ENCODE results near the gene GLS.
A peak's percentile ranks its signal among the peaks of the same experiment; 100 is the strongest.

Gene GLS

DNA sequence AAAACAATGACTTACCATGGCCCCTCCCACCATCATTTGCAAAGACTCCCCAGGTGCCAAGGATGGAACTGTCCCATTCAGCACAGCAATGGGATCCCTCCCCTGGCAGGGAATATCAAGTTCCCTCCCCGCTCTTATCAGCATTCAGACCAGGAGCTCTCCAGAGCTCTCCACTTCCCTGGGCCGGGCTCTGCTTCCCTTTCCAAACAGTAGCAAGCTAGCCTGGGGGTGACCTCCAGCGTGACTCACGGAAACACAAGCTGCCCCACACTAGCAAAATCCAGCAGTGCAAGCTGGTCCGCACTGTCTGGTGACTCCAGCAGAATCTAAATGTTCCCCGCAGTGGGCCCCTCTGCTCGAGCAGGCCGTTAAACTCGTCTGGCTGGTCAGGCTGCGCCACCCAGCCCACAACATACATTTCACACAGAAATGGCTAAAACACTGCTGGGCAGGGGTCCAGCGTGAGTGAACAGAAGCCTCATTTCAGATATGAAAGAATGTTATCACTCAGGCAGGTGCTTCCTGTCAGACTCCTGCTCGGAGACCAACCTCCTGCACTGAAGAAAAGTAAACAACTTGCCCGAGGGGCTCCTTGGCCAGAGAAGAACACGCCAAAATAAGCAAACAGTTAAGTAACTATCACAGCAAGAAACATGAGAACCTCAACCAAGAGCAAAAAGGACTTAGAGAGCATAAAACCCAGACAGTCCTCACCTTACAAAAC, 99.4 kb downstream of the GLS start (continued):
- TF ChIP-seq ZNF596 (tag by site-specific recombination; IDR thresholded peaks at IDR 0.05), result no peak
- TF ChIP-seq SP7 (tag by site-specific recombination; IDR thresholded peaks at IDR 0.05), result peak; percentile 70
- no peak for TF ChIP-seq ZNF530 (tag by site-specific recombination; IDR thresholded peaks at IDR 0.05; ENCODE audit: low read depth)
- TF ChIP-seq, protein P1, sequence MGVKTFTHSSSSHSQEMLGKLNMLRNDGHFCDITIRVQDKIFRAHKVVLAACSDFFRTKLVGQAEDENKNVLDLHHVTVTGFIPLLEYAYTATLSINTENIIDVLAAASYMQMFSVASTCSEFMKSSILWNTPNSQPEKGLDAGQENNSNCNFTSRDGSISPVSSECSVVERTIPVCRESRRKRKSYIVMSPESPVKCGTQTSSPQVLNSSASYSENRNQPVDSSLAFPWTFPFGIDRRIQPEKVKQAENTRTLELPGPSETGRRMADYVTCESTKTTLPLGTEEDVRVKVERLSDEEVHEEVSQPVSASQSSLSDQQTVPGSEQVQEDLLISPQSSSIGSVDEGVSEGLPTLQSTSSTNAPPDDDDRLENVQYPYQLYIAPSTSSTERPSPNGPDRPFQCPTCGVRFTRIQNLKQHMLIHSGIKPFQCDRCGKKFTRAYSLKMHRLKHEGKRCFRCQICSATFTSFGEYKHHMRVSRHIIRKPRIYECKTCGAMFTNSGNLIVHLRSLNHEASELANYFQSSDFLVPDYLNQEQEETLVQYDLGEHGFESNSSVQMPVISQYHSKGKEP (tag by site-specific recombination; IDR thresholded peaks at IDR 0.05), result no peak
- TF ChIP-seq, protein P2, sequence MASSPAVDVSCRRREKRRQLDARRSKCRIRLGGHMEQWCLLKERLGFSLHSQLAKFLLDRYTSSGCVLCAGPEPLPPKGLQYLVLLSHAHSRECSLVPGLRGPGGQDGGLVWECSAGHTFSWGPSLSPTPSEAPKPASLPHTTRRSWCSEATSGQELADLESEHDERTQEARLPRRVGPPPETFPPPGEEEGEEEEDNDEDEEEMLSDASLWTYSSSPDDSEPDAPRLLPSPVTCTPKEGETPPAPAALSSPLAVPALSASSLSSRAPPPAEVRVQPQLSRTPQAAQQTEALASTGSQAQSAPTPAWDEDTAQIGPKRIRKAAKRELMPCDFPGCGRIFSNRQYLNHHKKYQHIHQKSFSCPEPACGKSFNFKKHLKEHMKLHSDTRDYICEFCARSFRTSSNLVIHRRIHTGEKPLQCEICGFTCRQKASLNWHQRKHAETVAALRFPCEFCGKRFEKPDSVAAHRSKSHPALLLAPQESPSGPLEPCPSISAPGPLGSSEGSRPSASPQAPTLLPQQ (tag by site-specific recombination; IDR thresholded peaks at IDR 0.05), result peak; percentile 98
- TF ChIP-seq ZNF404 (tag by site-specific recombination; IDR thresholded peaks at IDR 0.05), result no peak
- no peak for TF ChIP-seq ZSCAN23 (tag by site-specific recombination; IDR thresholded peaks at IDR 0.05)
- TF ChIP-seq ZFP69B (tag by site-specific recombination; IDR thresholded peaks at IDR 0.05), result peak; percentile 97
- no peak for TF ChIP-seq ZNF10 (tag by site-specific recombination; IDR thresholded peaks at IDR 0.05)
- TF ChIP-seq, protein P3, sequence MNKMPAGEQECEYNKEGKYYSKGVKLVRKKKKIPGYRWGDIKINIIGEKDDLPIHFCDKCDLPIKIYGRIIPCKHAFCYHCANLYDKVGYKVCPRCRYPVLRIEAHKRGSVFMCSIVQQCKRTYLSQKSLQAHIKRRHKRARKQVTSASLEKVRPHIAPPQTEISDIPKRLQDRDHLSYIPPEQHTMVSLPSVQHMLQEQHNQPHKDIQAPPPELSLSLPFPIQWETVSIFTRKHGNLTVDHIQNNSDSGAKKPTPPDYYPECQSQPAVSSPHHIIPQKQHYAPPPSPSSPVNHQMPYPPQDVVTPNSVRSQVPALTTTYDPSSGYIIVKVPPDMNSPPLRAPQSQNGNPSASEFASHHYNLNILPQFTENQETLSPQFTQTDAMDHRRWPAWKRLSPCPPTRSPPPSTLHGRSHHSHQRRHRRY (tag by site-specific recombination; IDR thresholded peaks at IDR 0.05), result no peak
- no peak for TF ChIP-seq ZNF473 (tag by site-specific recombination; IDR thresholded peaks at IDR 0.05)
- TF ChIP-seq ZNF558 (tag by site-specific recombination; IDR thresholded peaks at IDR 0.05), result no peak
- no peak for TF ChIP-seq SETDB1 (IDR thresholded peaks at IDR 0.05; ENCODE audit: insufficient read length, low read length)
- TF ChIP-seq, protein P4, sequence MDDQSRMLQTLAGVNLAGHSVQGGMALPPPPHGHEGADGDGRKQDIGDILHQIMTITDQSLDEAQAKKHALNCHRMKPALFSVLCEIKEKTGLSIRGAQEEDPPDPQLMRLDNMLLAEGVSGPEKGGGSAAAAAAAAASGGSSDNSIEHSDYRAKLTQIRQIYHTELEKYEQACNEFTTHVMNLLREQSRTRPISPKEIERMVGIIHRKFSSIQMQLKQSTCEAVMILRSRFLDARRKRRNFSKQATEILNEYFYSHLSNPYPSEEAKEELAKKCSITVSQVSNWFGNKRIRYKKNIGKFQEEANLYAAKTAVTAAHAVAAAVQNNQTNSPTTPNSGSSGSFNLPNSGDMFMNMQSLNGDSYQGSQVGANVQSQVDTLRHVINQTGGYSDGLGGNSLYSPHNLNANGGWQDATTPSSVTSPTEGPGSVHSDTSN (CRISPR knock-in tag; IDR thresholded peaks at IDR 0.05), result no peak
- peak; percentile 91 for TF ChIP-seq OSR2 (tag by site-specific recombination; IDR thresholded peaks at IDR 0.05)
- TF ChIP-seq, protein P5, sequence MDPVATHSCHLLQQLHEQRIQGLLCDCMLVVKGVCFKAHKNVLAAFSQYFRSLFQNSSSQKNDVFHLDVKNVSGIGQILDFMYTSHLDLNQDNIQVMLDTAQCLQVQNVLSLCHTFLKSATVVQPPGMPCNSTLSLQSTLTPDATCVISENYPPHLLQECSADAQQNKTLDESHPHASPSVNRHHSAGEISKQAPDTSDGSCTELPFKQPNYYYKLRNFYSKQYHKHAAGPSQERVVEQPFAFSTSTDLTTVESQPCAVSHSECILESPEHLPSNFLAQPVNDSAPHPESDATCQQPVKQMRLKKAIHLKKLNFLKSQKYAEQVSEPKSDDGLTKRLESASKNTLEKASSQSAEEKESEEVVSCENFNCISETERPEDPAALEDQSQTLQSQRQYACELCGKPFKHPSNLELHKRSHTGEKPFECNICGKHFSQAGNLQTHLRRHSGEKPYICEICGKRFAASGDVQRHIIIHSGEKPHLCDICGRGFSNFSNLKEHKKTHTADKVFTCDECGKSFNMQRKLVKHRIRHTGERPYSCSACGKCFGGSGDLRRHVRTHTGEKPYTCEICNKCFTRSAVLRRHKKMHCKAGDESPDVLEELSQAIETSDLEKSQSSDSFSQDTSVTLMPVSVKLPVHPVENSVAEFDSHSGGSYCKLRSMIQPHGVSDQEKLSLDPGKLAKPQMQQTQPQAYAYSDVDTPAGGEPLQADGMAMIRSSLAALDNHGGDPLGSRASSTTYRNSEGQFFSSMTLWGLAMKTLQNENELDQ (tag by site-specific recombination; IDR thresholded peaks at IDR 0.05; ENCODE audit: low read depth), result no peak
- TF ChIP-seq, protein P6, sequence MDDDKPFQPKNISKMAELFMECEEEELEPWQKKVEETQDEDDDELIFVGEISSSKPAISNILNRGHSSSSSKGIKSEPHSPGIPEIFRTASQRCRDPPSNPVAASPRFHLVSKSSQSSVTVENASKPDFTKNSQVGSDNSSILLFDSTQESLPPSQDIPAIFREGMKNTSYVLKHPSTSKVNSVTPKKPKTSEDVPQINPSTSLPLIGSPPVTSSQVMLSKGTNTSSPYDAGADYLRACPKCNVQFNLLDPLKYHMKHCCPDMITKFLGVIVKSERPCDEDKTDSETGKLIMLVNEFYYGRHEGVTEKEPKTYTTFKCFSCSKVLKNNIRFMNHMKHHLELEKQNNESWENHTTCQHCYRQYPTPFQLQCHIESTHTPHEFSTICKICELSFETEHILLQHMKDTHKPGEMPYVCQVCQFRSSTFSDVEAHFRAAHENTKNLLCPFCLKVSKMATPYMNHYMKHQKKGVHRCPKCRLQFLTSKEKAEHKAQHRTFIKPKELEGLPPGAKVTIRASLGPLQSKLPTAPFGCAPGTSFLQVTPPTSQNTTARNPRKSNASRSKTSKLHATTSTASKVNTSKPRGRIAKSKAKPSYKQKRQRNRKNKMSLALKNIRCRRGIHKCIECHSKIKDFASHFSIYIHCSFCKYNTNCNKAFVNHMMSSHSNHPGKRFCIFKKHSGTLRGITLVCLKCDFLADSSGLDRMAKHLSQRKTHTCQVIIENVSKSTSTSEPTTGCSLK (tag by site-specific recombination; IDR thresholded peaks at IDR 0.05), result no peak
- TF ChIP-seq REPIN1 (tag by site-specific recombination; IDR thresholded peaks at IDR 0.05; ENCODE audit: low read depth), result no peak
- no peak for TF ChIP-seq GLI4 (tag by site-specific recombination; IDR thresholded peaks at IDR 0.05)
- TF ChIP-seq ZNF791 (tag by site-specific recombination; IDR thresholded peaks at IDR 0.05), result no peak
- TF ChIP-seq, protein P7, sequence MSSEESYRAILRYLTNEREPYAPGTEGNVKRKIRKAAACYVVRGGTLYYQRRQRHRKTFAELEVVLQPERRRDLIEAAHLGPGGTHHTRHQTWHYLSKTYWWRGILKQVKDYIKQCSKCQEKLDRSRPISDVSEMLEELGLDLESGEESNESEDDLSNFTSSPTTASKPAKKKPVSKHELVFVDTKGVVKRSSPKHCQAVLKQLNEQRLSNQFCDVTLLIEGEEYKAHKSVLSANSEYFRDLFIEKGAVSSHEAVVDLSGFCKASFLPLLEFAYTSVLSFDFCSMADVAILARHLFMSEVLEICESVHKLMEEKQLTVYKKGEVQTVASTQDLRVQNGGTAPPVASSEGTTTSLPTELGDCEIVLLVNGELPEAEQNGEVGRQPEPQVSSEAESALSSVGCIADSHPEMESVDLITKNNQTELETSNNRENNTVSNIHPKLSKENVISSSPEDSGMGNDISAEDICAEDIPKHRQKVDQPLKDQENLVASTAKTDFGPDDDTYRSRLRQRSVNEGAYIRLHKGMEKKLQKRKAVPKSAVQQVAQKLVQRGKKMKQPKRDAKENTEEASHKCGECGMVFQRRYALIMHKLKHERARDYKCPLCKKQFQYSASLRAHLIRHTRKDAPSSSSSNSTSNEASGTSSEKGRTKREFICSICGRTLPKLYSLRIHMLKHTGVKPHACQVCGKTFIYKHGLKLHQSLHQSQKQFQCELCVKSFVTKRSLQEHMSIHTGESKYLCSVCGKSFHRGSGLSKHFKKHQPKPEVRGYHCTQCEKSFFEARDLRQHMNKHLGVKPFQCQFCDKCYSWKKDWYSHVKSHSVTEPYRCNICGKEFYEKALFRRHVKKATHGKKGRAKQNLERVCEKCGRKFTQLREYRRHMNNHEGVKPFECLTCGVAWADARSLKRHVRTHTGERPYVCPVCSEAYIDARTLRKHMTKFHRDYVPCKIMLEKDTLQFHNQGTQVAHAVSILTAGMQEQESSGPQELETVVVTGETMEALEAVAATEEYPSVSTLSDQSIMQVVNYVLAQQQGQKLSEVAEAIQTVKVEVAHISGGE (tag by site-specific recombination; conservative IDR thresholded peaks at IDR 0.05; ENCODE audit: low read depth), result 0 out of 2 replicates have a peak, but pooled peaks have one; percentile 19
- no peak for TF ChIP-seq ZNF624 (tag by site-specific recombination; IDR thresholded peaks at IDR 0.05)
- TF ChIP-seq IKZF3 (tag by site-specific recombination; IDR thresholded peaks at IDR 0.05), result 0 out of 2 replicates have a peak, but pooled peaks have one; percentile 34

Data from HEK293 (cell line).